Cardiac muscle cell (in vitro differentiated cells and primary cell): Measurements from ENCODE around the gene CTDNEP1. TPM values are rescaled to one million over a fixed set of nuclear protein-coding genes. Genes with fewer than 3 reads are reported as not detected.
A peak's percentile ranks its signal among the peaks of the same experiment; 100 is the strongest.

Experiments used
- DNase-seq, 2 donors: peaks; one replicate each; pipeline versions ENCODE4 v3.0.0 to v3.0.0-alpha.2; 2010 to 2017; ENCODE audit warnings: low read depth in 1 of 2, low spot score in 1 of 2
- H3K27ac ChIP-seq: fragments of 200-600 bp; sonication (generic); 2 replicates; pipeline ENCODE4 v1.5.1; 2016
- H3K27me3 ChIP-seq: fragments of 200-600 bp; sonication (generic); 2 replicates; pipeline ENCODE4 v1.6.0; 2016; ENCODE audit warnings: control low read depth
- H3K36me3 ChIP-seq: fragments of 200-600 bp; sonication (generic); 2 replicates; pipeline ENCODE4 v1.5.1; 2016; ENCODE audit warnings: control low read depth
- H3K4me1 ChIP-seq: fragments of 200-600 bp; sonication (generic); 2 replicates; pipeline ENCODE4 v1.8.1; 2017; ENCODE audit warnings: low read depth, mild to moderate bottlenecking, mixed run types
- H3K4me3 ChIP-seq: fragments of 200-600 bp; sonication (generic); 2 replicates; pipeline ENCODE4 v1.5.1; 2016; ENCODE audit warnings: mild to moderate bottlenecking
- H3K9me3 ChIP-seq: fragments of 200-600 bp; sonication (generic); 2 replicates; pipeline ENCODE4 v1.5.1; 2017; ENCODE audit warnings: low read depth, mild to moderate bottlenecking, control low read depth
- CTCF ChIP-seq: IDR thresholded peaks from 2 replicates; pipeline ENCODE4 v1.5.1; 2012; ENCODE audit warnings: low read depth, mild to moderate bottlenecking, low read length
- polyA plus RNA-seq: library from polyadenylated mRNA; unstranded; fragments of >200 nt; fragmentation: Nextera tagmentation; extraction: Ambion mirVana; gene quantifications from 2 replicates; pipeline ENCODE4 v1.2.1, GENCODE V29; 2016
- total RNA-seq: library from RNA; depleted of rRNA; stranded (reverse); fragments of >200 nt; gene quantifications from 2 replicates; pipeline ENCODE4 v1.2.3, GENCODE V29; 2016

CTDNEP1 gene
- total and polyA plus RNA-seq, 2 experiments from 2014 or later, result 78.3 to 98.6 TPM

- Histone ChIP-seq H3K4me3 (peak overlapping the region; percentile 61), H3K27ac (peak overlapping the region; percentile 81), H3K27me3 (no peaks in the 10 kb centered on the region), H3K4me1 (peaks cover 40% of the 10 kb centered on the region), H3K9me3 (no peaks in the 10 kb centered on the region), H3K36me3 (no peaks in the 10 kb centered on the region)
- DNase-seq, result no peak
- TF ChIP-seq CTCF, result no peak
These were observed 35.1 kb downstream of the CTDNEP1 start for GRCh38 chr17:7216242-7217112.

- Histone ChIP-seq H3K27me3 (no peaks in the 10 kb centered on the region), H3K4me1 (peaks cover 43% of the 10 kb centered on the region), H3K36me3 (no peaks in the 10 kb centered on the region), H3K27ac (peak overlapping the region; percentile 81), H3K9me3 (no peaks in the 10 kb centered on the region), H3K4me3 (peak overlapping the region; percentile 61)
- DNase-seq, result no peak
- no peak for TF ChIP-seq CTCF
These were observed 35.8 kb downstream of the CTDNEP1 start for GRCh38 chr17:7215652-7216180.

GRCh38 chr17:7215136-7215638 lies 36.3 kb downstream of the CTDNEP1 start:
- Histone ChIP-seq H3K4me3 (peak overlapping the region; percentile 10), H3K36me3 (no peaks in the 10 kb centered on the region), H3K27me3 (no peaks in the 10 kb centered on the region), H3K27ac (peak overlapping the region; percentile 81), H3K4me1 (peaks cover 38% of the 10 kb centered on the region), H3K9me3 (no peaks in the 10 kb centered on the region)
- DNase-seq, result no peak
- TF ChIP-seq CTCF, result no peak

GRCh38 chr17:7214300-7215135 lies 37.0 kb downstream of the CTDNEP1 start:
- Histone ChIP-seq H3K4me1 (peaks cover 38% of the 10 kb centered on the region), H3K27me3 (no peaks in the 10 kb centered on the region), H3K9me3 (no peaks in the 10 kb centered on the region), H3K4me3 (peak overlapping the region; percentile 33), H3K36me3 (no peaks in the 10 kb centered on the region), H3K27ac (peak overlapping the region; percentile 35)
- TF ChIP-seq CTCF, result peak; percentile 70
- DNase-seq, result peak; percentile 98 to 100

- peak; percentile 86 to 91 for DNase-seq
- peak overlapping the region; percentile 24 for H3K27ac ChIP-seq
- H3K4me1 ChIP-seq, result peaks cover 40% of the 10 kb centered on the region
- H3K4me3 ChIP-seq, result peak overlapping the region; percentile 33
- no peaks in the 10 kb centered on the region for H3K9me3 ChIP-seq
- TF ChIP-seq CTCF, result peak; percentile 53
- H3K27me3 ChIP-seq, result no peaks in the 10 kb centered on the region
- no peaks in the 10 kb centered on the region for H3K36me3 ChIP-seq
These were observed 37.6 kb downstream of the CTDNEP1 start for GRCh38 chr17:7213895-7214299.
